GM12891 (cell line): ENCODE results near the gene CDH5.

Source experiments
- PAX5 ChIP-seq: IDR thresholded peaks from 2 replicates; pipeline ENCODE4 v1.6.1; 2011; ENCODE audit warnings: low read length, moderate library complexity, mild to moderate bottlenecking; ENCODE audit not compliant: insufficient read depth, severe bottlenecking
- POLR2A ChIP-seq: IDR thresholded peaks from 2 replicates; pipeline ENCODE4 v1.6.1; 2011; ENCODE audit warnings: low read depth, low read length, control low read depth
- POLR2AphosphoS5 ChIP-seq: IDR thresholded peaks from 2 replicates; pipeline ENCODE4 v1.6.1; 2011; ENCODE audit warnings: low read depth, low read length, control low read depth
- TAF1 ChIP-seq: IDR thresholded peaks from 2 replicates; pipeline ENCODE4 v1.6.1; 2011; ENCODE audit warnings: low read depth, low read length, control low read depth

DNA sequence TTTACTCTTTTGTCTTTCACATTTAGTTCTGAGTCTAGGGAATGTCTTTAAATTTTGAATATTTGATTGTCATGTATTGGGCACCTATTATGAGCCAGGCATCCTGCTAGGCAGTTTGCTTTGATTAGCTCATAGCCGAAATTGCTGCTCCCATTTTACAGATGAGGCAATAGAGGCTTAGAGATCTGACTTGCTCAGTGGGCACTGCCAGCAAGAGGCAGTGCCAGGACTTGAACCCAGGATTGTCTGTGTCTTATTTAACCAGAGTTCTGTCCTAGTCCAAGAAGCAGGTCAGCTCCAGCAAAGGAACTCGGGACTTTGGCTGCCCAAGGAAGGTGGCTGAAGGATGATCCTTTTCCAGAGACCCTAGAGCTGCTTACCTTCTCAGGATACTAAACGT is 85.1 kb downstream of the CDH5 start:
- TF ChIP-seq POLR2AphosphoS5, result no peak
- TF ChIP-seq POLR2A, result no peak
- no peak for TF ChIP-seq TAF1
- TF ChIP-seq PAX5, result no peak
